GM12878 (cell line): ENCODE measurements around the gene KIAA1671. TPM values are rescaled to one million over a fixed set of nuclear protein-coding genes. Genes with fewer than 3 reads are reported as not detected.

Source experiments
- ATAC-seq: fragments of 200-7000 bp; cut with Tn5 transposase; 3 replicates; pipeline ENCODE4 v1.9.1; 2020; ENCODE audit warnings: mild to moderate bottlenecking, moderate library complexity
- BruUV-seq: library from RNA; stranded (reverse); fragments of 400-500 nt; replicated peaks from 2 replicates; lab custom pipeline; 2021; lab: Mats Ljungman, UMichigan
- CTCF ChIA-PET: fragments of 300-600 bp; sonication (Branson Sonifier 250); formaldehyde crosslinking; extraction: SDS; loops from one replicate; lab custom pipeline; 2021; ENCODE audit warnings: inconsistent platforms; lab: Yijun Ruan, JAX
- POLR2A ChIA-PET: fragments of 350-600 bp; formaldehyde crosslinking; extraction: SDS; loops from one replicate; lab custom pipeline; 2021; ENCODE audit warnings: inconsistent platforms; lab: Charles Lee
- RAD21 ChIA-PET: fragments of 300-600 bp; sonication (Branson Sonifier 250); formaldehyde crosslinking; loops from one replicate; lab custom pipeline; 2023; ENCODE audit warnings: antibody characterized with exemption; ENCODE audit not compliant: unreplicated experiment; lab: Charles Lee
- SMC1A ChIA-PET: fragments of 300-600 bp; sonication (Branson Sonifier 250); formaldehyde crosslinking; loops from one replicate; lab custom pipeline; 2023; ENCODE audit not compliant: unreplicated experiment, uncharacterized antibody; lab: Charles Lee
- DNase-seq: peaks from one replicate; pipeline ENCODE4 v3.0.0-alpha.2; 2011; ENCODE audit warnings: low read depth, low spot score
- FAIRE-seq: peaks from 3 replicates; lab custom pipeline; 2011; peaks lifted over from hg19 to GRCh38; lab: Jason Lieb, UNC
- H2AFZ ChIP-seq: 2 replicates; pipeline ENCODE4 v1.6.0; 2011; ENCODE audit warnings: low read depth, low read length, control low read depth; ENCODE audit not compliant: control insufficient read depth
- H3K27ac ChIP-seq: 2 replicates; pipeline ENCODE4 v1.5.1; 2011; ENCODE audit warnings: control low read depth; ENCODE audit not compliant: control insufficient read depth, insufficient read depth
- H3K27me3 ChIP-seq, 2 experiments: replicated peaks in 1 of 2; 2 replicates each; pipeline versions ENCODE4 v1.6.0 to v1.6.1; 2011; ENCODE audit warnings: low read length in 1 of 2; ENCODE audit not compliant: control insufficient read depth in 2 of 2, insufficient read depth in 2 of 2
- H3K36me3 ChIP-seq, 2 experiments: 2 replicates each; pipeline ENCODE4 v1.5.1; 2011; ENCODE audit warnings: low read length in 1 of 2; ENCODE audit not compliant: control insufficient read depth in 2 of 2, insufficient read depth in 2 of 2
- H3K4me1 ChIP-seq: 2 replicates; pipeline ENCODE4 v1.6.1; 2011; ENCODE audit warnings: mild to moderate bottlenecking, low read length, moderate library complexity, mixed read lengths; ENCODE audit not compliant: control insufficient read depth, insufficient read depth
- H3K4me2 ChIP-seq: 2 replicates; pipeline ENCODE4 v1.6.0; 2011; ENCODE audit warnings: control low read depth; ENCODE audit not compliant: control insufficient read depth, insufficient read depth
- H3K4me3 ChIP-seq: fragments of 200-600 bp; sonication (generic); 2 replicates; pipeline ENCODE4 v1.5.1; 2016
- H3K79me2 ChIP-seq: 2 replicates; pipeline ENCODE4 v1.6.0; 2011; ENCODE audit warnings: low read length; ENCODE audit not compliant: control insufficient read depth, insufficient read depth
- H3K9ac ChIP-seq: 2 replicates; pipeline ENCODE4 v1.8.0; 2011; ENCODE audit warnings: low read length, control low read depth, mixed read lengths; ENCODE audit not compliant: control insufficient read depth, insufficient read depth
- H3K9me3 ChIP-seq: replicated peaks from 3 replicates; pipeline ENCODE4 v1.5.1; 2011; ENCODE audit warnings: mild to moderate bottlenecking, low read length; ENCODE audit not compliant: control insufficient read depth, insufficient read depth
- H4K20me1 ChIP-seq: 2 replicates; pipeline ENCODE4 v1.6.0; 2011; ENCODE audit not compliant: control insufficient read depth, insufficient read depth
- CBX5 ChIP-seq: sonication (generic); IDR thresholded peaks from 2 replicates; pipeline ENCODE4 v1.6.1; 2016; ENCODE audit warnings: low read depth, moderate library complexity, mild to moderate bottlenecking, inconsistent platforms
- CREB1 ChIP-seq: IDR thresholded peaks from 2 replicates; pipeline ENCODE4 v1.6.1; 2012; ENCODE audit warnings: low read depth, mild to moderate bottlenecking, inconsistent platforms
- CREM ChIP-seq: IDR thresholded peaks from 2 replicates; pipeline ENCODE4 v1.6.1; 2014; ENCODE audit warnings: antibody characterized with exemption, low read depth
- JUNB ChIP-seq: IDR thresholded peaks from 2 replicates; pipeline ENCODE4 v1.6.1; 2016; ENCODE audit warnings: antibody characterized with exemption, mild to moderate bottlenecking
- KAT2A ChIP-seq: conservative IDR thresholded peaks from 2 replicates; pipeline ENCODE4 v1.6.1; 2011; ENCODE audit warnings: low read depth, low read length; ENCODE audit not compliant: control insufficient read depth
- KDM1A ChIP-seq: fragments of 200-600 bp; sonication (generic); IDR thresholded peaks from 2 replicates; pipeline ENCODE4 v1.6.1; 2016; ENCODE audit warnings: borderline replicate concordance
- NBN ChIP-seq: fragments of 450-650 bp; IDR thresholded peaks from 2 replicates; pipeline ENCODE4 v1.6.1; 2016
- NR2C2 ChIP-seq: IDR thresholded peaks from 2 replicates; pipeline ENCODE4 v1.6.1; 2011; ENCODE audit warnings: borderline replicate concordance, low read depth; ENCODE audit not compliant: control insufficient read depth, insufficient read length
- POU2F2 ChIP-seq: IDR thresholded peaks from 3 replicates; pipeline ENCODE4 v1.6.1; 2011; ENCODE audit warnings: low read depth, mild to moderate bottlenecking, low read length, borderline replicate concordance
- RAD51 ChIP-seq: fragments of 450-650 bp; IDR thresholded peaks from 2 replicates; pipeline ENCODE4 v1.6.1; 2016; ENCODE audit warnings: moderate library complexity, mild to moderate bottlenecking, inconsistent platforms
- RFX5 ChIP-seq: IDR thresholded peaks from 2 replicates; pipeline ENCODE4 v1.6.1; 2011; ENCODE audit warnings: low read depth, low read length, improper control_type of control experiment
- WGBS: methylation state at CpG from one replicate; pipeline ENCODE4 v1.1.6; 2016; ENCODE audit warnings: low lambda C conversion rate; ENCODE audit not compliant: insufficient replicate concordance, insufficient coverage; ENCODE audit errors: missing lambda C conversion rate; 5-methylcytosine and 5-hydroxymethylcytosine counted together
- in situ Hi-C: fragments of 300-500 bp; cut with MboI; formaldehyde crosslinking; loops from 9 replicates; pipeline ENCODE4 v1.14.3; 2018; ENCODE audit warnings: mixed read lengths
- intact Hi-C: fragments of 100-400 bp; cut with micrococcal nuclease; formaldehyde crosslinking; loops from one replicate; pipeline ENCODE4 v1.14.2; 2022; ENCODE audit not compliant: unreplicated experiment
- polyA plus RNA-seq, 11 experiments: library from polyadenylated mRNA; depleted of rRNA in 4 of 11; unstranded in 6 of 11; stranded (reverse) in 5 of 11; fragments of >200 nt; fragmentation: Nextera tagmentation in 4 of 11; fragmentation: Illumina TruSeq in 1 of 11; extraction: Ambion mirVana in 4 of 11; extraction: Trizol in 1 of 11; gene quantifications; 1 replicate in 1 of 11; 2 replicates in 10 of 11; pipeline versions ENCODE4 v1.2.1 to v1.2.3, GENCODE V29; 2011 to 2016; ENCODE audit warnings: inconsistent platforms in 2 of 11, missing spikeins in 2 of 11, low read depth in 1 of 11
- total RNA-seq, 4 experiments: library from RNA; depleted of rRNA in 3 of 4; stranded (reverse); fragments of >200 nt in 3 of 4; fragmentation: Illumina TruSeq in 1 of 4; extraction: Trizol in 1 of 4; gene quantifications; 2 replicates each; pipeline versions ENCODE4 v1.2.1 to v1.2.3, GENCODE V29; 2013 to 2021
- TF ChIP-seq, protein P1 (sequence below): IDR thresholded peaks from 2 replicates; pipeline ENCODE4 v1.6.1; 2012; ENCODE audit warnings: low read length, inconsistent platforms
- TF ChIP-seq, protein P2 (sequence below): fragments of 450-650 bp; IDR thresholded peaks from 2 replicates; pipeline ENCODE4 v1.6.1; 2017; ENCODE audit warnings: mild to moderate bottlenecking, moderate library complexity
- TF ChIP-seq, protein P3 (sequence below): IDR thresholded peaks from 2 replicates; pipeline ENCODE4 v1.6.1; 2012; ENCODE audit warnings: low read depth, low read length, improper control_type of control experiment

The KIAA1671 gene
- total and polyA plus RNA-seq, 10 of the 15 experiments (the other 5 are each of a cell fraction or from before 2014, with no cell fraction given) = 0.05 to 2.7 (median 0.33) TPM

DNA sequence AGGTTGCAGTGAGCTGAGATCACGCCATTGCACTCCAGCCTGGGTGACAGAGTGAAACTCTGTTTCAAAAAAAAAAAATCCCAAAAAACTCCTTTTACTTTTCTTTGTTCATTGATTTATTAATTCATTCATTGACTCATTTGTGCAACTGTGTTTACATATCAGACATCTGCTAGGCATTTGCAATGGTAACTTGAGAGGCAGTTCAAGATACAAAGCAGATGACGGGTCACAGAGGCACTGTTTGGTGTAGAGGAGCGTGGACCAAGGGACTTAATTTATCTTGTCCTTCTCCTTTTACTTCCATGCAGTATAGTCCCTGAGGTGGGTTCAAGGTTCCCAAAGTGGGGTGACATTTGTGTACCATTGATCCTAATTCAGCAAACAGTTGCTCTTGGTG is 71.4 kb downstream of the KIAA1671 start:
- no peak for TF ChIP-seq RFX5
- TF ChIP-seq CBX5 = no peak
- TF ChIP-seq, protein P1, sequence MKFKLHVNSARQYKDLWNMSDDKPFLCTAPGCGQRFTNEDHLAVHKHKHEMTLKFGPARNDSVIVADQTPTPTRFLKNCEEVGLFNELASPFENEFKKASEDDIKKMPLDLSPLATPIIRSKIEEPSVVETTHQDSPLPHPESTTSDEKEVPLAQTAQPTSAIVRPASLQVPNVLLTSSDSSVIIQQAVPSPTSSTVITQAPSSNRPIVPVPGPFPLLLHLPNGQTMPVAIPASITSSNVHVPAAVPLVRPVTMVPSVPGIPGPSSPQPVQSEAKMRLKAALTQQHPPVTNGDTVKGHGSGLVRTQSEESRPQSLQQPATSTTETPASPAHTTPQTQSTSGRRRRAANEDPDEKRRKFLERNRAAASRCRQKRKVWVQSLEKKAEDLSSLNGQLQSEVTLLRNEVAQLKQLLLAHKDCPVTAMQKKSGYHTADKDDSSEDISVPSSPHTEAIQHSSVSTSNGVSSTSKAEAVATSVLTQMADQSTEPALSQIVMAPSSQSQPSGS = no peak
- TF ChIP-seq NBN = no peak
- TF ChIP-seq KDM1A = no peak
- TF ChIP-seq NR2C2 = no peak
- TF ChIP-seq, protein P2, sequence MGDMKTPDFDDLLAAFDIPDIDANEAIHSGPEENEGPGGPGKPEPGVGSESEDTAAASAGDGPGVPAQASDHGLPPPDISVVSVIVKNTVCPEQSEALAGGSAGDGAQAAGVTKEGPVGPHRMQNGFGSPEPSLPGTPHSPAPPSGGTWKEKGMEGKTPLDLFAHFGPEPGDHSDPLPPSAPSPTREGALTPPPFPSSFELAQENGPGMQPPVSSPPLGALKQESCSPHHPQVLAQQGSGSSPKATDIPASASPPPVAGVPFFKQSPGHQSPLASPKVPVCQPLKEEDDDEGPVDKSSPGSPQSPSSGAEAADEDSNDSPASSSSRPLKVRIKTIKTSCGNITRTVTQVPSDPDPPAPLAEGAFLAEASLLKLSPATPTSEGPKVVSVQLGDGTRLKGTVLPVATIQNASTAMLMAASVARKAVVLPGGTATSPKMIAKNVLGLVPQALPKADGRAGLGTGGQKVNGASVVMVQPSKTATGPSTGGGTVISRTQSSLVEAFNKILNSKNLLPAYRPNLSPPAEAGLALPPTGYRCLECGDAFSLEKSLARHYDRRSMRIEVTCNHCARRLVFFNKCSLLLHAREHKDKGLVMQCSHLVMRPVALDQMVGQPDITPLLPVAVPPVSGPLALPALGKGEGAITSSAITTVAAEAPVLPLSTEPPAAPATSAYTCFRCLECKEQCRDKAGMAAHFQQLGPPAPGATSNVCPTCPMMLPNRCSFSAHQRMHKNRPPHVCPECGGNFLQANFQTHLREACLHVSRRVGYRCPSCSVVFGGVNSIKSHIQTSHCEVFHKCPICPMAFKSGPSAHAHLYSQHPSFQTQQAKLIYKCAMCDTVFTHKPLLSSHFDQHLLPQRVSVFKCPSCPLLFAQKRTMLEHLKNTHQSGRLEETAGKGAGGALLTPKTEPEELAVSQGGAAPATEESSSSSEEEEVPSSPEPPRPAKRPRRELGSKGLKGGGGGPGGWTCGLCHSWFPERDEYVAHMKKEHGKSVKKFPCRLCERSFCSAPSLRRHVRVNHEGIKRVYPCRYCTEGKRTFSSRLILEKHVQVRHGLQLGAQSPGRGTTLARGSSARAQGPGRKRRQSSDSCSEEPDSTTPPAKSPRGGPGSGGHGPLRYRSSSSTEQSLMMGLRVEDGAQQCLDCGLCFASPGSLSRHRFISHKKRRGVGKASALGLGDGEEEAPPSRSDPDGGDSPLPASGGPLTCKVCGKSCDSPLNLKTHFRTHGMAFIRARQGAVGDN = no peak
- TF ChIP-seq KAT2A = no peak
- no peak for TF ChIP-seq CREB1
- TF ChIP-seq POU2F2 = no peak
- TF ChIP-seq JUNB = no peak
- no peak for TF ChIP-seq CREM
- TF ChIP-seq RAD51 = no peak
- TF ChIP-seq, protein P3, sequence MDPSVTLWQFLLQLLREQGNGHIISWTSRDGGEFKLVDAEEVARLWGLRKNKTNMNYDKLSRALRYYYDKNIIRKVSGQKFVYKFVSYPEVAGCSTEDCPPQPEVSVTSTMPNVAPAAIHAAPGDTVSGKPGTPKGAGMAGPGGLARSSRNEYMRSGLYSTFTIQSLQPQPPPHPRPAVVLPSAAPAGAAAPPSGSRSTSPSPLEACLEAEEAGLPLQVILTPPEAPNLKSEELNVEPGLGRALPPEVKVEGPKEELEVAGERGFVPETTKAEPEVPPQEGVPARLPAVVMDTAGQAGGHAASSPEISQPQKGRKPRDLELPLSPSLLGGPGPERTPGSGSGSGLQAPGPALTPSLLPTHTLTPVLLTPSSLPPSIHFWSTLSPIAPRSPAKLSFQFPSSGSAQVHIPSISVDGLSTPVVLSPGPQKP = no peak
- no peak overlapping the region for H3K4me2 ChIP-seq
- H3K9ac ChIP-seq = no peak overlapping the region
- ChIA-PET RAD21 (no interaction called here), CTCF (no interaction called here), SMC1A (no interaction called here), POLR2A (no interaction called here)
- H3K9me3 ChIP-seq = no peaks in the 10 kb centered on the region
- H2AFZ ChIP-seq = no peak overlapping the region
- H3K27me3 ChIP-seq = peaks cover 3% of the 10 kb centered on the region in 2 experiments; a peak in 3 of 4 replicates
- FAIRE-seq (no peak), DNase-seq (no peak), ATAC-seq (no peak)
- in situ Hi-C loops (no loop called here), intact Hi-C loops (no loop called here)
- no peaks in the 10 kb centered on the region for H4K20me1 ChIP-seq
- no peak overlapping the region for H3K27ac ChIP-seq
- no peaks in the 10 kb centered on the region for H3K4me1 ChIP-seq
- 25% methylated on average over 3 of the region's 3 CpGs for whole genome bisulfite sequencing
- no peaks in the 10 kb centered on the region for H3K79me2 ChIP-seq
- BruUV-seq = no TSS peak
- H3K36me3 ChIP-seq = no peaks in the 10 kb centered on the region
- H3K4me3 ChIP-seq = no peak overlapping the region
